Tibial artery (tissue), 4 donors: Measurements from ENCODE around the gene NMRK1.

Experiments used
- DNase-seq, 2 donors: peaks; one replicate each; pipeline ENCODE4 v3.0.0-alpha.2; 2019
- H3K27ac ChIP-seq, 2 donors: fragments of 200-600 bp; sonication (generic) in 1 of 2; 1 replicate in 1 of 2; 2 replicates in 1 of 2; pipeline ENCODE4 v1.5.1; 2018 to 2019; ENCODE audit warnings: mild to moderate bottlenecking in 1 of 2
- H3K27me3 ChIP-seq, 2 donors: fragments of 200-600 bp; sonication (generic) in 1 of 2; one replicate each; pipeline versions ENCODE4 v1.5.1 to v1.6.0; 2016 to 2019
- H3K36me3 ChIP-seq, 3 donors: fragments of 200-600 bp; sonication (generic) in 2 of 3; one replicate each; pipeline ENCODE4 v1.5.1; 2016 to 2019; ENCODE audit warnings: mild to moderate bottlenecking in 2 of 3
- H3K4me1 ChIP-seq, 4 donors: fragments of 200-600 bp; sonication (generic) in 2 of 4; 1 replicate in 3 of 4; 2 replicates in 1 of 4; pipeline ENCODE4 v1.5.1; 2016 to 2019
- H3K4me3 ChIP-seq, 2 donors: fragments of 200-600 bp; sonication (generic) in 1 of 2; 1 replicate in 1 of 2; 2 replicates in 1 of 2; pipeline ENCODE4 v1.5.1; 2018 to 2019; ENCODE audit warnings: mild to moderate bottlenecking in 2 of 2
- H3K9me3 ChIP-seq, 3 donors: fragments of 200-600 bp; sonication (generic) in 1 of 3; one replicate each; pipeline ENCODE4 v1.5.1; 2016 to 2019
- CTCF ChIP-seq, 2 experiments: fragments of 200-600 bp in 1 of 2; fragments of 450-650 bp in 1 of 2; IDR thresholded peaks; one replicate each; pipeline ENCODE4 v1.5.1; 2017 to 2019; ENCODE audit warnings: antibody characterized with exemption in 2 of 2, mild to moderate bottlenecking in 1 of 2, moderate library complexity in 1 of 2
- intact Hi-C: fragments of 100-400 bp; cut with DNase I; formaldehyde crosslinking; loops from one replicate; pipeline ENCODE4 v1.15.0; 2023; ENCODE audit warnings: low total_unique reads

NMRK1 gene

DNA sequence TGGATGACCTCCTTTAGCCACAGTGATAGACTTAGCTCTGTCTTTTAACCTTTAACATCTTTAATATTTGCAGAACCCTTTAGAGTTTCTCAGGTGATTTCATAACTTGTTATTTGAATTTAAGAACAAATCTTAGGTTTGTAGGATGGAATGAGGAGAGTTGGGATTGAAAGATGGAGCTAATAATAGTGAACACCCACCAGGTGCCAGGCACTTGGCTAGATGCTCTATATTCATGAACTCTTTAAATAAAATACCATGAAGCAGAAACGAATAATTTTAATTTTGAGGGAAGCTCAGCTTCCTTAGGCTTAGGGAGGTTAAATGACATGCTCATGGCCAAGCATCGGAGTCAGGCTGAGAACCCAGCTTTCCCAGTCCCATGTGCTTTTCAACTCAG lies 40.4 kb downstream of the NMRK1 start:
- H3K27ac ChIP-seq: no peak overlapping the region
- no peaks in the 10 kb centered on the region for H3K4me1 ChIP-seq
- H3K36me3 ChIP-seq: no peaks in the 10 kb centered on the region
- TF ChIP-seq CTCF (IDR thresholded peaks at IDR 0.05): no peak
- no peaks in the 10 kb centered on the region for H3K9me3 ChIP-seq
- H3K27me3 ChIP-seq: no peaks in the 10 kb centered on the region
- no peak for DNase-seq
- intact Hi-C loops: no loop called here
- H3K4me3 ChIP-seq: no peak overlapping the region

GRCh38 chr9:75046725-75047345 lies 41.1 kb downstream of the NMRK1 start:
- no peak for TF ChIP-seq CTCF (IDR thresholded peaks at IDR 0.05)
- Histone ChIP-seq H3K36me3 (no peaks in the 10 kb centered on the region), H3K9me3 (no peaks in the 10 kb centered on the region), H3K4me1 (no peaks in the 10 kb centered on the region), H3K27me3 (no peaks in the 10 kb centered on the region), H3K4me3 (no peak overlapping the region), H3K27ac (no peak overlapping the region)
- intact Hi-C loops: no loop called here
- no peak for DNase-seq

- H3K9me3 ChIP-seq: no peaks in the 10 kb centered on the region
- no peak for DNase-seq
- TF ChIP-seq CTCF (IDR thresholded peaks at IDR 0.05): no peak
- H3K36me3 ChIP-seq: no peaks in the 10 kb centered on the region
- no peaks in the 10 kb centered on the region for H3K27me3 ChIP-seq
- intact Hi-C loops: no loop called here
- no peak overlapping the region for H3K27ac ChIP-seq
- no peak overlapping the region for H3K4me3 ChIP-seq
- no peaks in the 10 kb centered on the region for H3K4me1 ChIP-seq
Measured at GRCh38 chr9:75041041-75041440, 46.9 kb downstream of the NMRK1 start.

GRCh38 chr9:75039801-75040200 lies 48.2 kb downstream of the NMRK1 start:
- no peak overlapping the region for H3K4me3 ChIP-seq
- TF ChIP-seq CTCF (IDR thresholded peaks at IDR 0.05): no peak
- H3K4me1 ChIP-seq: no peaks in the 10 kb centered on the region
- H3K9me3 ChIP-seq: no peaks in the 10 kb centered on the region
- H3K27me3 ChIP-seq: peaks cover 0 to under 1% of the 10 kb centered on the region in 2 donors
- no peak for DNase-seq
- intact Hi-C loops: no loop called here
- no peak overlapping the region for H3K27ac ChIP-seq
- no peaks in the 10 kb centered on the region for H3K36me3 ChIP-seq

- no peak for TF ChIP-seq CTCF (IDR thresholded peaks at IDR 0.05)
- Histone ChIP-seq H3K9me3 (no peaks in the 10 kb centered on the region), H3K27ac (no peak overlapping the region), H3K4me3 (no peak overlapping the region), H3K36me3 (no peaks in the 10 kb centered on the region), H3K27me3 (peaks cover 0 to 2% of the 10 kb centered on the region in 2 donors), H3K4me1 (no peaks in the 10 kb centered on the region)
- intact Hi-C loops: no loop called here
- DNase-seq: no peak
Measured at GRCh38 chr9:75039009-75039408, 48.9 kb downstream of the NMRK1 start.

DNA sequence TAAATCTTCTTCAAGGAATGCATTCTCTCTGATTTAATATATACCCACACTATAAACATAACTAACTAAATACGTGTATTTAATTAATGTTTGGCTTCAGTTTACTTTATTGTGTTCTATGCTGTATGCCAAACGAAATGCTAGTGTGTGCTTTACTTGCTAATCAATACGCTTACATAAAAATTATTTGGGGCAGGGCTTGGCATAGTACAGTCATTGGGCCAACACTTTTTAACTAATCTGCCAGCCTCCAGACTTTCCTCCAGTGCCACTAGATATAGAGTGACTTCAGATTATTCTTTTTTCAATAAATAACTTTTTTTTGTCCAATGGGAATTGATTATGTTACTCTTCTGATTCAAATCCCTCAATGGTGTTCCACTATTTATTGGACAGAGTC lies 51.2 kb downstream of the NMRK1 start:
- Histone ChIP-seq H3K4me3 (no peak overlapping the region), H3K9me3 (no peaks in the 10 kb centered on the region), H3K36me3 (no peaks in the 10 kb centered on the region), H3K27ac (no peak overlapping the region), H3K27me3 (peaks cover 0 to 2% of the 10 kb centered on the region in 2 donors), H3K4me1 (no peaks in the 10 kb centered on the region)
- intact Hi-C loops: no loop called here
- no peak for DNase-seq
- TF ChIP-seq CTCF (IDR thresholded peaks at IDR 0.05): no peak
